Fibroblast of skin of left quadriceps (primary cell): Measurements from ENCODE around the gene CAMK2N2.

Source experiments
- DNase-seq, 2 experiments: peaks; one replicate each; pipeline ENCODE4 v3.0.0-alpha.2; 2013; ENCODE audit warnings: low read depth in 2 of 2

Gene CAMK2N2

DNA sequence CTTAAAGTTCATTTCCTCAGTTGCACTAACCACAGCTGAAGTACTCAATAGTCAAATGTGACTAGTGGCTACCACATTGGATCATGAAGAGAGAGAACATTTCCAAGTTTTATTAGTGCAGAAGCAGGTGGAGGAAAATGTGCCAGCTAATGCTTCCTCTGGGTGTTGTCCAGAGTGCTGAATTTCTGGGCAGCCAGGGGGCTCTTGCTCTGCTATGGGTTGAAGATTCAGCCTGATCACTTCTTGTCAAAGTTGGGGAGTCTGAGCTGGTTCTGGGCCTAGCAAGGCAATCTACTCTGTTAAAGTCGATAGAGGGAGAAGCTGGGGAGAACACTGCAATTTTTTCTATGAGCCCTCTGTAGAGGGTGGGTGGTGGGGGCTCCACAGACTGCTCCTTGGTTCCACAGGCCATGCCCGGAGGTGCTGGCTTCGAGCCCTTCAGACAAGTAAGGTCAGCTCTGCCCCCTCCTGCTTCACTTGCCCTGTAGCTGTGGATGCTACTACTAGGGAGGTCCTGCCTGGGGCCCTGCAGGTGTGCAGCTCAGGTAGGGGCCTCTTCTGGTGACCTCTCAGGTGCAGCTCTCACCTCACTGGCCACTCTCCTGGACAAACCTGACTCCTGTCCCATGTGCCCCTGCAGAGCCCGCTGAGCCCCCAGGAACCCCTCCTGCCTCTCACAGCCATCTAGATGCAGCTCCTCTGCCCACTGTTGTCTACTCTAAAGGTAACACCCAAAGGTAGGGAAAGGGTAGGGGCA lies 20.8 kb downstream of the CAMK2N2 start:
- no peak for DNase-seq

DNA sequence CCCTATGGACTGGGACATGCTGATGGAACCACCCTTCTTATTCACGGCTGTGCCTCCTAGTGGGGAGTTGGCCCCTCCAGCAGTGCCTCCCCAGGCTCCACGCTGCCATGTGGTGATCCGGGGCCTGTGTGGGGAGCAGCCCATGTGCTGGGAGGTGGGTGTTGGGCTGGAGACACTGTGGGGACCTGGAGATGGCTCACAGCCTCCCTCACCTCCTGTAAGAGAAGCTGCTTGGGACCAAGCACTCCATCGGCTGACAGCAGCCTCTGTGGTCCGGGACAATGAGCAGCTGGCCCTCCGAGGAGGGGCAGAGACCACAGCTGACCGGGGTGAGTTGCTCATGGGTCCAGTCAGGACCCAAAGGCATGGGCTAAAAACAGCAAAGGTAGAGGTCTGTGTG lies 21.6 kb downstream of the CAMK2N2 start:
- DNase-seq = no peak

DNA sequence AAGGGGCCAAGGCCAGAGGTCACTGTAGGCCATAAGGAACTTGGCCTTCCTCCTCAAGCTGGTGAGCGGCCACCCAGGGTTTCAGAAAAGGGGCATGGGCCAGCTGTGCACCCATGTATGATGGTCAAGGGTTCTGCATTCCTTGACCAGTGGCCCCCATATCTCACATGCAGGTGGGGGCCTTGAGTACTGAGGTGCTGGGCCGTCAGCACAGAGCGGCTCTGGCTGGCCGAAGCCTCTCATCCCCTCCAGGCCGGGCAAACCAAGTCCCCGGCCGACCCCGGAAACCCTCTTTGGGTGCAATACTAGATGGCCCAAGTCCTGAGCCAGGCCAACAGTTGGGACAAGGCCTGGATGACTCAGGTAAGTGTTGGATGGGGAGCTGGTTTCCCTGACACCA lies 22.1 kb downstream of the CAMK2N2 start:
- DNase-seq = no peak

- DNase-seq = no peak
Measured at GRCh38 chr3:184238246-184238818, 23.0 kb downstream of the CAMK2N2 start.

DNA sequence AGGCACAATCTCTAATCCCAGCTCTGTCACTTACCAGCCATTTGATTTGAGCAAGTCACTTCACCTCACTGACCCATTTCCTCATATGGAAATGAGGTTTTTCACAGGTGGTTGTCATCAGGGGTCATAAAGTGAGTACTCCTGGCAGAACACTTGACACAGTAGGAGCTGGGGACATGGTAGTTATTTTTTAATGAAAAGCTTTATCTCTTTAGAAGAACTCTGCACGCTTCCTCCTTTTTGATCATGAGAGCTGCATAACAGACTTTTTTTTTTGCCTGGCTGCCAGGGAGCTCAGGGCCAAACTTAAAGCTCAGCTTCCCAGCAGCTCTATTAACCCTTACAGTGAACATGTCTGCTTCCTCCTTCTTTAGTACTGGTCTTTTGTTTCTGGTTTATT lies 23.5 kb downstream of the CAMK2N2 start:
- no peak for DNase-seq

DNA sequence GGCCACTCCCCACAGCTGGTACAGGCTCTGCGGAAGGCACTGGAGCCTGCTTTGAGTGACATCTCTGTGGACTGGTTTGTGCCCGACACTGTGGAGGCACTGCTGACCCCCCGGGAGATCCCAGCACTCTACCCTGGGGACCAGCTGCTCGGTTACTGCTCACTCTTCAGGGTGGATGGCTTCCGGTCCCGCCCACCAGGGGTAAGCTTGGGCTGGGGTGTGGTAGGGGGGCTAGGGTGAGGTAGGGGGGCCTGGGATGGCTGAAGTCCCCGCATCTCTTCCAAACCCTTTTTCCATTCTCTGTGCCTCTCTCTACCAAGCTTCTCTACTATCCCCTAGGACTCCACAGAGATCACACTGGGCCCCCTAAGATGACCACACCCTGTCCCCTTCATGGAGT lies 24.1 kb downstream of the CAMK2N2 start:
- no peak for DNase-seq

GRCh38 chr3:184236636-184237035 lies 24.7 kb downstream of the CAMK2N2 start:
- DNase-seq = no peak

DNA sequence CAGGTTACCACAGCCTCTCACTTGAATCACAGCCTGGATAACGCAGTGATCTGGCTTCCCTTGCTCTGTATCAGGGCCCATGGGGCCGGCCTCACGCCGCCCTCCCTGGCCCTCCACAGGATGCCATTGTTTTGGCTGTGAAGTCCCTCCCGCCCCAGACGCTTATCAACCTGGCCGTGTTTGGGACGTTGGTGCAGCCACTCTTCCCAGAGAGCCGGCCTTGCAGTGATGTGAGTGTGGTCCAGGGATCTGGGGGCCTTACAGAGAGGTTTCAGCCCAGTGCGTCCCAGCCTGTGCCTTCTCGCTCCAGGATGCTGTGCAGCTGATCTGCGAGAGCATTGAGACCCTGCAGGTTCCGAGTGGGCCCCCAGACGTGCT lies 25.3 kb downstream of the CAMK2N2 start:
- DNase-seq = no peak

DNA sequence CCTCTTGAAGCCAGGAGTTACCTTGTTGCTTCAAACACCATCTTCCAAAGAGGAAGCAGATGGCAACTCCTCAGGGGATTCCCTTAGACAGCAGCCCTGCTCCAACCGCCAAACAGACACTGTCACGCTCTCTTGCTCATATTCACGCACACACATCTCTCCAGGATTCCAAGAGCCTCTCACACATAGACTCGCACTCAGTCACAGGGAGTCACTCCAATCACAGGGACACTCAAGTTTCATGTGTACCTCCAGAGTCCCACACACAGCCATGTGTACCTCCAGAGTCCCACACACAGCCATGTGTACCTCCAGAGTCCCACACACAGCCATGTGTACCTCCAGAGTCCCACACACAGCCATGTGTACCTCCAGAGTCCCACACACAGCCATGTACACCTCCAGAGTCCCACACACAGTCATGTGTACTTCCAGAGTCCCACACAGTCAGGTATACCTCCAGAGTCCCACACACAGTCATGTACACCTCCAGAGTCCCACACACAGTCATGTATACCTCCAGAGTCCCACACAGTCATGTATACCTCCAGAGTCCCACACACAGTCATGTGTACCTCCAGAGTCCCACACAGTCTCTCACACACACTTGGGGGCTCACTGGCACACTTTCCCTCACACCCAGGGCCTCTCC lies 25.8 kb downstream of the CAMK2N2 start:
- DNase-seq = no peak

DNA sequence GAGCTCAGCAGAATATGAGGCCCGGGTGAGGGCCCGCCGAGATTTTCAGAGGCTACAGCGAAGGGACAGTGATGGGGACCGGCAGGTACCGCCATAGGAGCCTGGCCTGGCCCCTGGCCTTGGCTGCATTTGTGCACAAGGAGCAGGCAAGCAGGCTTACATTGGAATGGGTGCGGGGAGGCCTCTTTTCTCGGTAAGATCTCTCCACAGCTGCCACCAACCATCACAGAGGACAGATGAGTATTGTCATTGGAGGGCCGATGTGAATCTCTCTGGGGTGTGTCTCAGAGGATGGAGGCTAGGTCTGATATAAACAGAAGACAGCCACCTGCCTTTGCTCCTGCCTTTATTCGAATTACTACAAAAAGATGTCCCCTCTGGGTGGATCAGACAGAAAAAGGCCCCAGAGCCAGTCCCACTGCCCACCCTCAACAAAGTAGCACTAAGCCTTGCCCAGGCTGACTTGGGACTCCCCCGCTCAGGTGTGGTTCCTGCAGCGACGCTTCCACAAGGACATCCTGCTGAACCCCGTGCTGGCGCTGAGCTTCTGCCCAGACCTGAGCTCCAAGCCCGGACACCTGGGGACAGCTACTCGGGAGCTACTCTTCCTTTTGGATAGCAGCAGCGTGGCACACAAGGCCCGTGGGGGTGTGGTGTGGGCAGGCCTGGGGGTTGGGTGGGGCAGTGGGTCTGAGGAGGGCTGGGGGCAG lies 26.5 kb downstream of the CAMK2N2 start:
- DNase-seq = no peak

GRCh38 chr3:184234224-184234623 lies 27.1 kb downstream of the CAMK2N2 start:
- DNase-seq = no peak

DNA sequence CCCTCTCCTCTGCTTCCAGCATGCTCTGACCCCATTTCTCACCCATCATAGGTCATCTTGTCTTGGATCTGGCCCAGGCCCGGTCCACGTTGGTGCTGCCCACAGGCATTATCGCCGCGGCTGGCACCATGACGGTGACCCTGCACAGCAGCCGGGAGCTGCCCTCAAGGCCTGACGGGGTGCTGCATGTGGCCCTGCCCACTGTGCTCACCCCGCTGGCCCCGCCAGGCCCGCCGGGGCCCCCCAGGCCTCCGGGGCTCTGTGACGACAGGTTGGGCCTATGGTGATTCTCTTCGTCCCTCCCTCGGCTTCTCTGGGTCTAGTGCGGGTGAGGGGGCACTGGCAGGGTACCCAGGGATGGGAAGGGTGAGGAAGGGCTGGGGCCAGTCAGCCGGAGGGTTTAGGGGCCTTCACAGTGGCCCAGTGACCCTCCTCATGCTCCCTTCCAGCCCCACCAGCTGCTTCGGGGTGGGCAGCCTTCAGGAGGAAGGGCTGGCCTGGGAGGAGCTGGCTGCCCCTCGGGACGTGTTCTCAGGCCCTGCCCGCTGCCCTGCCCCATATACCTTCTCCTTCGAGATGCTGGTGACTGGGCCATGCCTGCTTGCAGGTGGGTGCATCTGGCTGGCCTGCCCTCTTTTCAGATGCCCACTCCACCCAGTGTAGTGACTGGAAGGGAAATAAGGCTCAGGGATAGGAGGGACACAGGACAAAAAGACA lies 28.1 kb downstream of the CAMK2N2 start:
- no peak for DNase-seq

DNA sequence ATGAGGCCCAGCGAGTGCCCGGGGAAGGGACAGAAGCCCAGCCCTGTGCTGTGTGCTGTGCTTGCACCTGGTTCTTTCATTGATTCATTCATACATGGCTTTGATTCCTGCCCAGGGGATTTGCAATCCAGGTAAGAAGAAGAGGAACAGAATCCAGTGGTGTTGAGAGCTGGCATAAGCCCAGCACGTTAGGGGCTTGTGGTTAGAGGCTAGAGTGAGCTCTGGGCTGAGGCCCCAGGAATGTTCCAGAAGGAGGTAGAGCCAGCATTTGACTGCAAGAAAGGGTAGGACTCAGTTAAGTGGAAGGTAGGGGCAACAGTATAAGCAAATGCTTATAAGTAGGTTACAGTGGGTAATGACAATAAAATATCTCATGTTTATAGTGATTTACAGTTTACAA lies 29.7 kb downstream of the CAMK2N2 start:
- DNase-seq = no peak

GRCh38 chr3:184230603-184231528 lies 30.5 kb downstream of the CAMK2N2 start:
- no peak for DNase-seq

DNA sequence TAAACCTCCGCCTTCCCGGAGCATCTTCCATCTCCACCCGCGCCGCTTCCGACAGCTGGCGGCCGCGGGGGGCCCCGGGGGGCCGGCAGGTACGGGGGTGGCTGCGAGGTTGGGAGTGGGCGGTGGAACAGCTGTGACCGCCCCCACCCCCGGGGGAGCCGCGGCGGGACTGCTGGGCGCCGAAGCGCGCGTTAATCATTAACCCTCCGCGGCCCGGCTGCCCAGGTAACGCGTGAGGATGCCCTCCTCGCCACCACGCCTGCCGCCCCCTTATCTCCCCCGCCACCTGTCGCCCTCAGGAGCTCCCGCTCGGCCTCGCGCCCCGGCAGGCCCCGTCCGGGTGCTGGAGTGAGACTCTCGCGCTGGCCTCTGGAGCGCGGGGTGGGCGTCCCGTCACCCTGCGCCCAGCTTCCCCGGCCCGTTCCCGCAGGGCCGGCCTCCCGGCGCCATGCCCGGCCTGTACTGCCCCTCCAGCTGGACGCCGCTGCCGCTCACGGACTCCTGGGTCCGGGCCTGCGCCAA lies 31.2 kb downstream of the CAMK2N2 start:
- DNase-seq = no peak

DNA sequence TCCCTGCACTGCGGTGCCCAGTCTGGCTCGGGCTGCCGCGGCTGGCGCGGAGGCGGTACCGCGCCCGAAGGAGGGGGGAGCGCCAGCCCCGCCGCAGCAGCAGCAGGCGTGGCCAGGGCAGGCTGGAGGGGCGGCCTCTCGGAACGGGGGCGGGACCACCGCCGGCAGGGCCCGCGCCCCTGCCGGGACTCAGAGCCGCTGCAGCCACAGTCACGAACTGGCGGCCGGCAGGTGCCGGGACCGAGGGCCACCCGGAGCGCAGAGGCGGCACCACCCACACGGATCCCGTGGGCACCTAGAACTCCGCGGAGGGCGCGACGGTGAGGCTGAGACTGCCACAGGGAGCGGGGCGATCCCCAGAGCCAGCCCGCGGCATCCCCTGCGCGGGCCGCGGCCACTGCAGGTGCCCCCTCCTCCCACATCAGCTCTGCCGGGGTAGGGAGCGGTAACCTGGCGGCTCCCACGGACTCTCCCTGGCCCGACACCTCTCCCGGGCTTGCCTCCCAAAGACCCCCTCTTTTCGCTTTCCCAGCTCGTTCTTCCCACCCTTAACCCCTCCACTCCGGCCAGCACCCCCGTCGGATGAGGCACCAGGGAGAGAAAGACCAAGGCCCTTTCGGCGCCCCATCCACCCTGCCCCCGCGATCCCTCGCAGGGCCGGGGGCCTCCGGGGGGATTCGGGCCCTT lies 31.8 kb downstream of the CAMK2N2 start, which contains the start of gene VWA5B2:
Gene VWA5B2 (plus strand): TSS at position 192 of the 687 bp plus-strand sequence. CDS start 944 bp downstream, outside the sequence.
- no peak for DNase-seq

DNA sequence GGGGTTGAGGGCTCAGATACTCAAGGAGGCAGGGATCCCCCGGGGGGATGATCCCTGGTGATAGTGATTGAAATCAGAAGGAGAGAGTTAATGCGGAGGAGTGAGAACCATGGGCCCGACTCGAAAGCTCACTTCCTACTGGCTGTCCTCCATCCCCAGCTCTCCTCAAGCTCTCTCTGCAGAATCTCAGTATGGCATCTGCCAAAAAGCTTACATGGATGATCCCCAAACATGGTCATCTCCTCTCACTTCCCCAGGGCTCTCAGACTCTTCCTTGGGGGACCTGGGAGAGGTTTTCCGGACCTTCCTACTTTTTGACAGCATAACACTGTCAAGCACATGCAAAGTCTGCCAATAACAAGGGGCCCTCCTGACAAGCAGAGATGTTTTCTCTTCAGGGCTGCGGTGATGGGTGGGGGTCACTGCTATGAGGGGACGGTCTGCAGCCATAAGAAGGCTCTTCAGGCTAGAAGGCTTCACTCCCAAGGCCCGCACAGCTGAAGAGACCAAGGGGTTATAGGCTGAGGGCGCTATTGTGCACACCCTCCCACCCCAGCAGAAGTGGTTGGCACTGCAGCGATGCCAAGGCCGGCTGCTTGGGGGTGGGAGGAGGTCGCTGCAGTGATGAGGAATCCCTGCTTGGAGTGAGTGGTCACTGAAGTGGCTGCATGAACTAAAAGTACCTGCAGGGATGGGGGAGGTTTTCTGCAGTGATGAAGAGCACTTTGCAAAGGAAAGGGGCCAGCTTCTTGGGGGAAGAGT lies 32.8 kb downstream of the CAMK2N2 start:
- DNase-seq = no peak

- DNase-seq = no peak
Measured at GRCh38 chr3:184227481-184227935, 33.8 kb downstream of the CAMK2N2 start.

GRCh38 chr3:184223946-184224345 lies 37.4 kb downstream of the CAMK2N2 start:
- no peak for DNase-seq
